Measurements from ENCODE around the gene NAPEPLD.
"Not testable (repeated sequence)": the region's sequence is repeated elsewhere in the genome, so short reads cannot be mapped to it uniquely, and the experiment has no call there.

Gene NAPEPLD

DNA sequence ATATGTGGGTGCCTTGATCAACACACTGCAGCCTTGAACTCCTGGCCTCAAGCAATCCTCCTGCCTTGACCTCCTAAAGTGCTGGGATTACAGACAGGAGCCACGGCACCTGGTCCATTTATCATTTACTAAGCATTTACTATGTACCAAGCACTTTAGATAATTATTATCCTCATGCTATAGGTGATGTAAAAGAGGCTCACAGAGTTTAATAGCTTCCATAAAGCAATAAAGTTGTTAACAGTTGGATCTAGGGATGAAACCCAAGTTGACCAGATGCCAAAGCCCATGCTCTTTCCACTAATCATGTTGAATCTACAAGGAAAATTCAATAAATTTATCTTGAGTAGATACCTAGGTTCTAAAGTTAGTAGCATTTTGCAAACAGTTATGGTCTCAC lies 5.0 kb downstream of the NAPEPLD start:
- no peak for DNase-seq

DNA sequence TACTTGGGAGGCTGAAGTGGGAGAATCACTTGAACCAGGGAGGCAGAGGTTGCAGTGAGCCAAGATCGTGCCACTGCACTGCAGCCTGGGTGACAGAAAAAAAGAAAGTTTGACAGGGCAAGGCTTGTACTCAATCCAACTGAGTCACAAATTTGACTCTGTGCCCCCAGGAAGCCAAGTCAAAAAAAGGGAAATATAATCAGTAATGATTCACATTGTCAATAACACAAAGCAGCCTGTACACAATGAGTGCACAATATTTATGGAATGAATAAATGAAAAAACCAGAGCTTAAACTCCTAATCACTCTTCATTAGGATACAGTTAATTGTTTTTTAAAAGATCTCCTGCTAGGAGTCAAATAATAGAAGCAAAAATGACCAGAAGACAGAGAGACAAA lies 6.4 kb downstream of the NAPEPLD start:
- no peak for DNase-seq

DNA sequence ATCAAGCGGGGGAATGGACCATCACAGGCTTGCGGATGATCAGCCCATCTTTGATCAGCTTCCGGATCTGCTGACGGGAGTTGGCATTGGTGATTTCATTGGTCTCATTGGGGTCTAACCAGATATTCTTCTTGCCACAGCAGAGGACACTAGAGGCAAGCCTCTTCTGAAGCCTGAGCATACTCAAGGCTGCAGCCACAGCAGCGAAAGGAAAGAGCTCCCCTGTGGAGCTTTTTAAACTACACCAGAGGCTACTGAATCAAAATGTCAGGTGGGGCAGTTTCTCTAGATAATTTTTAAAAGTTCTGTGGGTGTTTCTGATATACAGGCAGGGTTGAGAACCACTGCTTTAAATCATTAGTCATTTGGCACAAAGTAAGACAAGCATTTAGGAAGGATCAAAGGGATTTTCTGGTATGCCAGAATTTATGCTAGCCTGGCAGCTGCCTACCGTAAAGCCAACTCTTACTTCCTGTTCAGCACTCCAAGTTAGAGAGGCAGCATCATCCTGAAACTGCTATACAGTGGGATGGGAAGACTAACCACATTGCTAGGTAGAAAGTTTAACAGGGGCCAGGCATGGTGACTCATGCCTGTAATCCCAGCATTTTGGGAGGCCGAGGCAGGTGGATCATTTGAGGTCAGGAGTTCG lies 7.0 kb downstream of the NAPEPLD start:
- no peak for DNase-seq

DNA sequence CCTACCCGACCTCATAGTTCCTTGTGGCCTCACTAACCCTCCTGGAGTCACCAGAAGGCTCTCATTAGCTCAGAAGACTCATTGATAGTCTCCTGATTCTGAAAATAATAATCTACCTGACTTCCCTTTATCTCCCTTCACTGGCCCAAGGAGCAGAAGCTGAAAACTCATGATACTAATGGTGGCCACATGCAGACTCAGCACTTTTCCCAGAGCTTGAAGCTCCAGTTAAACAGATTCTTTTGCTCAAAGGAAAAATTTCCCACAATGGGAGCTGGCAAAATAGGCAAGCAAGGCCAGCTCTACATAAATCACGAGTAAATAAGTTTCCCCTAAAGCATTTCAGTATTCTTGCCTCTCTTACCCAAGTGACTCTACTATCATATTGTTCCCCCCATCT lies 8.2 kb downstream of the NAPEPLD start:
- no peak for DNase-seq

DNA sequence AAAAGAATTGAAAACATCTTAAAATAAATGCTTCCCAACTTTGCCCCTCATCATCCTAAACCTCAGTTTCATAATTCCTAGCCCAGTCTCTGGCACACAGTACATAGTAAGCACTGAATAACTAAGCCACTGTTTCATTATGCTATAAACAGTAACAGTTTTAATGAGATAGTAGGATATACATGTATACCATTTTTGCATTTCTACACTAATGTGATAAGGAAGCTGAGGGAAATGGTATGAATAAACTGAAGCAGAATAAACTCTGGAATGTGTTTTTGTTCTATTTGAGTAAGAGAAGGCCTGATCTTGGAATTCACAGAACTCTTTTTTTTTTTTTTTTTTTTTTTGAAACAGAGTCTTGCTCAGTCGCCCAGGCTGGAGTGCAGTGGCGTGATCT lies 8.8 kb downstream of the NAPEPLD start:
- DNase-seq = no peak

DNA sequence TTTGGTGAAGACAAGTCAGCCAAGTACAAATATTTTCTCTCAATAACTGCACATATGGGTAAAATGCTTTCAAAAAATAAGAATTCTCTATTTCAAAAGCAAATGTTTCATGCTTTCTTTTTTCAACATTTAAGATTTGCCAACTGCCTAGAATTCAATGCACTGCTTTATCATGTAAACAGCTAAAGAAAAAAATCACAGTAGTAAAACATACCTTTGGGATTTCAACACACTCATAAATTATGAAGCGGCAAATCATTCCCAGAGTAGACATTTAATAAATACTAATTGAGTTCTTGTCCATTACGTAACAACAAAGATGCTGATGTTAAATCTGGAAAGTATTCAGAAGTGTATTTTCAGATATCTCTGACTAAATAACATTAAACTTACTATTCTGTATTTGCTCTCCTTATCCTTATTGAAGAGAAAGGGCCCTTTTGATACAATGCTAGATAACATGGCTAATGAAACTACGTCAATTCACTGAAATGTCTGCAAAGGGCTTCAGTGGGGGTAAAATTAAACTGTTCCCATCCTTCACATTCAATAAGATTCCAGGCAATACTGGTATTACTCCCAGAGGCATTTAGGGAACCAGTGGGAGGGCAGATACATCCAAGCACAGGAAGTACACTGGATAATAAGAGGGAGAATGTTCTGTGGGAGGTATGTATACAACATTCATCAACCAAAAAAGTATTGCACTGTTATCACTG lies 13.9 kb downstream of the NAPEPLD start:
- DNase-seq = no peak

DNA sequence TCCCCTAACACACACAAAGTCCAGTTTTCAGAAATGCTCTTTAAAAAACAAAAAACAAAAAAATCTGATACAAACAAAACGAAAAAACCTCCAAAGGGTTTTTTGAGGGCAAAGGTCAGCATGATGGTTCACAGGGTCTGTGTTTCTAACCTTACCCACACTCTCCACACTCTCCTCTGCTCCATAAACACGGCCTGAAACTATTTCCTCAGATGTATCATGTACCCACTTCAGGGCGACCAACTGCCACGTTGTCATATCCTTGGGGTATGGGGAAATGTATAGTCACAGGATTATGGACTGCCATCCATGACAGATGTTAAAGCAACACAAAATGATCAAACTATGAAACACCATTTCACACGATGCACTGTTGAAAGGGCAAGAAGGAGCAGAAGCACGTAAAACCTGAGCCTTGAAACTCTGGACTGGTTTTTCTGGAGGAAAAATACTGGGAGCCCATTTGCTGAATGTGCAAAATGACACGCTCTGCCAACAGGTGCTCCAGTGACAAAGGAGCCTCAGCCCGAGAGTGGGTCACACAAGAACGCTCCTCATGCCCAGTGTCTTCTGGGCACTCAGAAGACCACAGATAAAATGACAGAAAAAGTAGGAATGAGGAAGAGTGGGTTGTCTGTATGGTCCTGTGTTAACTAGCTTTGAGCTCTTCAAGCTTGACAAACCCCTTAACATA lies 15.8 kb downstream of the NAPEPLD start:
- no peak for DNase-seq

DNA sequence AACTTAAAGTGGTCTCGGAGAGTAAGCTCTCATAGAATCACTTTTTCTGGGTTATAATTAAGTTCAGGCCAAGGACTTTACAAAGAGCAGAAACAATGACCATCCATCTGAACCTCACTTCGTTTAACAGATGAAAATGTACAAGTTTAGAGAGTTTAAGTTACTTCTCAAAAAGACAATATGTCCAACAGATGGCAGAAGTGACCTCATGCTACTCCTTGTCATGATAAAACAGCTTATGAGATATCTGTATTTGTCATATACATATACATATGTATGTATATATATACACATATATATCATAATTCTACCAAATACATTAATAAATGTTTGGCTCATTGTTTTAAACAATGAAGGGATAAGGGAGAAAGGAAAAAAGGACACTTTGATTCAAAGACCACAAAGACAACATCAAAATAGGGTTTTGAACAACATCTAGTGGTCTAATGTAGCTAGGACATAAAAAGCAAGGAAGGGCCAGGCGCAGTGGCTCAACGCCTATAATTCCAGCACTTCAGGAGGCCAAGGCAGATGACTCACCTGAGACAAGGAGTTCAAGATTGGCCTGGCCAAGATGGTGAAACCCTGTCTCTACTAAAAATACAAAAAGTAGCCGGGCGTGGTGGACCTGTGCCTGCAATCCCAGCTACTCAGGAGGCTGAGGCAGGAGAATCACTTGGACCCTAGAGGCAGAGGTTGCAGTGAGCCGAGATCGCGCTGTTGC lies 17.8 kb downstream of the NAPEPLD start:
- no peak for DNase-seq

DNA sequence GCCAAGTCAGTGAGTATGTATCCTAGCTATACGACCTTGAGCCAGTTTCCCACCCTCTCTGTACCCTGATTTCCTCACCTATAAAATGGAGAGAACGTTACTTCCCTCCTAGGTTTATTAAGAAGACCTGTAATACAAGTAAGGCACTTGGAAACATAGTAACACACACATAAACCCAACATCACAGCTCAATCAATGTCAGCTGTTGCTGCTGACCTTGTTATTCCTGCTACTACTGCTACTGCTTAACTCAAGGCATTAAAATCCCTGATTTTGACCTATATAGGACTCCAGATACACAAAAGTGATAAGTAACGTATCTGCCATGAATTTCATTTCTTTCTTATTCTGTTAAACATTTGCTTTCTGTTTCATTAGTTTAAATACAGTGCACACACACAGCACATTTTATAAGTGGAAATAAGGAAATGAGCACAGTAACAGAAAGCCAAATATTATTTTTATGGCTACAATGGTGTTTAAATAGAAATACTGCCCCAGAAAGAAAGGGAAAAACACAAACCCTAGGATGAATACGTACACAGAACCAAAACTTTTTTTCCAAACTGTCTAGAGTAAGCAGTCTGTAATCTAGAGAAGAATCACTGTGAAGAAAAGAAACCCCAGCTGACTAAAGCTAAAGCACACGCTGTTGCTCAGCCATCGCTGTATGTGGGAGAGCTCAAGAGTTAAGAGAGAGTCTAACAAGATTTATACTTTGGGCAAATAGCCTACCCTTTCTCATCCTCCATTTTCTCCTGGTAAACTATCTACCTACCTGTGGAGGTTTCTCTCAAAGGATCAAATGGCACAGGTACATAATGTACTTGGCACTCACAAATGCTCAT lies 19.0 kb downstream of the NAPEPLD start:
- no peak for DNase-seq

DNA sequence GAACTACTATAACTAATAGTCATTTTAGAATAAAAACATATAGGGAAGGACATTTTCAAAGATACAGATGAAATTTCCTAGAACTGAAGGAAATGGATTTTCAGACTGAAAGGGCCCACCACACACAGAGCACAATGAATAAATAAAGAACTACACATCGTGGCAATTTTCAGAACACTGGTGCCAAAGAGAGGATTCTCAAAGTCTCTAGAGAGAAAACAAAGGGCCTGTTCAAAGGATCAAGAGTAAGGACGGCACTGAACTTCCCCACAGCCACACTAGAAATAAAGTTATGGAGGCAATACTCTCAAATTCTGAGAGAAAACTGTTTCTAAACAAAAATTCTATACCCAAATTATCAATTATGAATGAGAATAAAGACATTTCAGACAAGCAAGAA lies 21.9 kb downstream of the NAPEPLD start:
- DNase-seq = no peak

DNA sequence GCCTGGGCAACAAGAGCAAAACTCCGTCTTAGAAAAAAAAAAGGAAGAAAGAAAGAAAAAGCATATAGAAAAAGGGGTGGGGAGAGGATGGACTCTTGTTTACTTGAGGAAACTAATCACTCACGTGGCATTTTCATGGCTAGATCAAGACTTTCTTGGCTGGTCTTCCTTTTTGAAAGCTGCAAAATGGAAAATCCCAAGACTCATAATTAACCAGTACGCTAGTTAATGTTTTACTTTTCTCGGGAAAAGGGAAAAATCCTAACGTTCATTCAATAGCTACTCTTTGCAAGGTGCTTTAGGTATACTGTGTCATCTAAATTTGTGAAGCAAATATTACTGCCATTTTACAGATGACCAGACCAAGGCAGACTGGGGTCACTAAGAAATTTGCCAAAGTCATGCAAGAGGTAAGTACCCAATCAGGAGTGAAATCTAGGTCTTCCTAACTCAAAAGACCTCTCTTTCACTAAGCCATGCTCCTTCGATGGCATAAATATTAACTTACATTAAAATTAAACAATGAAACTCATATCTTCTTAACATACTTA lies 24.4 kb downstream of the NAPEPLD start:
- DNase-seq = no peak

DNA sequence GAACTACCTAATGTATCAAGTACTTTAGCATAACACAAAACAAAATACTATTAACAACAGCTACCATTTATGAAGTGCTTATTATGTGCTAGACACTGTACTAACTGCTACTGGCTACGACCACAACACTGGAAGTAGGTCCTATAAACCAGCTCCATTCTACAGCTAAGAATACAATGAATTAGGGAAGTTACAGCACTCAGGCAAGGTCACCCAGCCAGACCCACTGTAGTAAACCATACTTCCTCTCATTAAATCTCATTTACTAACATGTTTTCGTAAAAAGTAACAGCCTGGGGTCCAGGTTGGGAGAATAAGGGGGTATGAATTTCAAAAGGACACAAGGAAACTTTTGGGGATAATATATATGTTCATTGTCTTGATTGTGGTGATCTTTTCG lies 25.4 kb downstream of the NAPEPLD start:
- DNase-seq = no peak

DNA sequence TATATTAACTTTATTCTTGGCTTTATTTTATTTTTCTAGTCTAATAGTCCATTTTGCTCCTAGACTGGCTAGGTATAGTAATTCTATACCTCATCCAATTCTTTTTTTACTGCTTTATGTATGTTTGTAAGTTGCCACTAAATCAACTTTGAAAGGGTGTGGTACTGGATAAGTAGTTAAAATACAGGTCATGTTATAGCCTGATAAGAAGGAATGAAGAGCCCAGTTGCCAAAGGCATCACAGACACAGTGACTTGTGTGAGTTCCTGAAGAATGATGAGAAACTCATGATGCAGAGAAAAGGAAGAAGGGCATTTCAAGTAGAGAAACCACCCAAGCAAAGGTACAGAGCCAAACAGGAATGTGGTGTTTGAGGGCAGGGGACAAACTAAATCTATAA lies 27.3 kb downstream of the NAPEPLD start:
- no peak for DNase-seq

DNA sequence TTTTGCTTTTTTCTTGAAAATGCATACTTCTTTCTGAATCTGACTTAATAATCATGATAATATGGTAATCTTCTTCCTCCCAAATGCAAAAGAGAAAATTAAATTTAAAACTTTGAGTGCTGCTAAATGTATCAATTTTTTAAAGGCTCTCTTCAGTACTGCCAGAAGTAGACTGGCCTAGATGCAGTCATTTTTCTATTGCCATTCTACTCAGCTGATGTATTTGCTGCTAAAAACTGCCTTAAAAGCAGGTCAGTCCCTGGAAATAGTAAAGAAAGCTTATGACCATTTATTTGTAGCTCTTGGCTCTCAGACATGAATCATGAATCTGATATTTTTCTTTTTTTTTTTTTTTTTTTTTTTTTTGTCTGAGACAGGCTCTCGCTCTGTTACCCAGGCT lies 28.5 kb downstream of the NAPEPLD start:
- DNase-seq = no peak

DNA sequence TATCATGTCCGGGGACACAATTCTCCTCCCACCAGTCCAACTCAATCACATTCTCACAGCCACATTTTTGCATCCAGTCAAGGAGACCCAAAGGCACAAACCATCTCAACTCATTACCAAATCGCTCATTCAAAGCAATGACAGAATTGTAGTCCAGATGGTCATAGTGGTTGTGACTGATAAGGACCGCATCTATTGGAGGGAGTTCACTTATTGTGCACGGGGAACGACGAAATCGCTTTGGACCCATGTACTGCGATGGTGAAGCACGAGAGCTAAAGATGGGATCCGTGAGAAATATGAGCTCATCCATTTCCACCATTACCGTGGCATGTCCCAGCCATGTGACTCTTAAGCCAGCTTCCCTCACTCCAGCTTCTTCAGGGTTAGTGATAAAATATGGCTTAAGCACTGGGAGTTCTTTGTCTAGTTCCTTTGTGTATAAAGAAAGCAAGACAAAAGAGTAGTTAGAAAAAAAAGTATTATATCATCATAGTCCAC lies 29.1 kb downstream of the NAPEPLD start:
- DNase-seq = no peak

DNA sequence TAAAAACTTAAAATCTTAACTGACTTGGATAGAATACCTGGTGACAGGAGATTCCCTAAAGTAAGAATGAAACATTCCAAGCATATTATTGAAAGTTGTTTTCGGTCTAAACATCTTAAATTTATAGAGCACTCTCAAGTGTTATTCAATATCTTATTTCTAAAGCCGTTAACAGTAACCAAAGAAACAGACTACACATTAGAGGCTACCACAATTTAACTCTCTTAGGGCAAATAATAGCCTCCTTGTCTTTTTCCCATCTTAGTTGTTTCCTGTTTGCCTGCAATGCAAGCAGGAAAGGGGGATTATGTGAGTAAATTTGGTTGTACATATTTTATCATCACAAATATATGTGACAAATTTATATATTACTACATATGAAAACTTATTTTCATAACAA lies 31.4 kb downstream of the NAPEPLD start:
- DNase-seq = no peak

DNA sequence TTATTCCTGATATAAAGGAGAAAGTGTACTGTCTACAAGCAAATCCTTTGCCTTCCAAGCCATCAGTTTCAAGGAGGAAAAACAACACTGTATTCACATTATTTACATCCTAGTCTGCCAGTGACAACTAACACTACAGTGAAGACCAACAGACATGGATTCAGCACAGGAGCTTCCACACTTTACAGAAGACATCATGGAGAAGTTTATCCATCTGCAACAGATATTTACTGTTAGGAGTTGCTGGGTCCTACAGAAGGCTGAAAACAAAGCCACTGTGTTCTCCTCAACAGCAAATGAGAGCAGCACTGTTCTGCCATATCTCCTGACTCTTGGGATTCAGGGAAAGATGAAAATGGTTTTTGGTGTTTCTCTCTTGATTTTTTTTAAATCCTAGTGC lies 31.9 kb downstream of the NAPEPLD start:
- DNase-seq = no peak

DNA sequence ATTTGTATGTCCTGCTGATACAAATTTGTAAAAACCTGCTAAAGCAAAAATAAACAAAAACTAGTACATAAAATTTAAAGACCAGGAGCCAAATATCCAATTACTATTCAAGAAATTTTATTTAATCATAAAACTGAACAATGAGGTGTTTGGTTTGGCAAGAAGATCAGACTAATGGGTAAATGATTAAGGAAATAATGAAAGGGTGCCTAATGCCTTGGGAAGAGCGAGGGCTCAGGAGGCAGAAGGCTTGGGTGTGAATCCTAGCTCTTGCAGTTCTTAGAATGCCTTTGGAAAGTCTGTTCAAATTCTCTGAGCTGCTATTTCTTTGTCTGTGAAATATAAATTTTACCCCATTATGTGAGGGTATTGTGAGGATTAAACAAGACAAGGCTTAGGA lies 32.4 kb downstream of the NAPEPLD start:
- DNase-seq = no peak

DNA sequence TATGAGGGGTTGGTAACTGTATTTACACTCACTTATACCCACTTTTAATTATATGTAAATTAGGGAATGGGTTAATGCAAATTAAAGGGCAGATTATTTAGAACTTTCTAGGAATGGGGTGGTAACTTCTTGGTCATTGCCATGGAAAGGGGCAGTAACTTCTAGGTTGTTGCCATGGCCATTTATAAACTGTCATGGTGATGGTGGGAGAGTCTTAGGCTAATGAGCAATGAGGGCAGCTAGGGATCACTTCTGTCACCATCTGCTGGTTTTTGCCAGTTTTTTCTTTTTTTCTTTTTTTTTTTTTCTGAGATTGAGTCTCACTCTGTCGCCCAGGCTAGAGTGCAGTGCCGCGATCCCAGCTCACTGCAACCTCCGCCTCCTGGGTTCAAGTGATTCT lies 33.1 kb downstream of the NAPEPLD start:
- no peak for DNase-seq

DNA sequence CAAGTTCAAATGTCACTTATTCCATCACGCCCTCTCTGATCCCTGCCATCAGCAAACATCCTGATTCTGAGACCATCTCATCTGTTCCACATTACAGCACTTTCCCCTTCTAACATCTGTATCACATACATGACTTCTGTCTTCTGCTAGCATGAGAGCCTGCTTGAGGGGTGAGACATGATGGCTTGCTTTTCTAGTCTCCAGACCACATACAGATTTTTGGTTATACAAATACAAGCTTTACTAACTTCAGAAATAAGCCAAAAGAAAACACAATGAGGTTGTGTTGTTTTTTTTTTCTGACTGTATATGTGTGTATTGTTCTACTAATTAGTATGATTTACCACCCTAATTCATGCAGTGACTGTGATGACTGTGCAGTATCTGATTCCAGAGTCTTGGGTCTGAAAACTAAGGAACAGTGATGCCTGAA lies 34.3 kb downstream of the NAPEPLD start:
- no peak for DNase-seq

DNA sequence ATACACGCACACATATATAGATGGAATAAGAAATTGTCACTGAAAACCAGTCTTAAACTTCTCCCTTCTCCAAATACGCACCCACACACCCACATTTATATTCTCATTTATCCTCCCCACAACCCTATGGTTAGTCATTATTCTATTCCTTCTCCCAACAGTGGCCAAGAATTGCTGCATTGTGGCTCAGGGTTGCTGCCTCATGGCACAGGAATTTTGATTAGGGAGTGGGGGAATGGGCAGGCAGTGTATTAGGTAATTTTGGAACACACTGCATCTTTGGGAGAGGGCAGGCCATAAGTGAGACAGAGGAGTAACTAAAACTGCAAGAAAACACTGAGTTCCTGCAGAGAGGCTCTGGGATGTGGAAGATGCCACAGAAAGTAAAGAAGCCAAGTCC lies 35.7 kb downstream of the NAPEPLD start:
- no peak for DNase-seq

DNA sequence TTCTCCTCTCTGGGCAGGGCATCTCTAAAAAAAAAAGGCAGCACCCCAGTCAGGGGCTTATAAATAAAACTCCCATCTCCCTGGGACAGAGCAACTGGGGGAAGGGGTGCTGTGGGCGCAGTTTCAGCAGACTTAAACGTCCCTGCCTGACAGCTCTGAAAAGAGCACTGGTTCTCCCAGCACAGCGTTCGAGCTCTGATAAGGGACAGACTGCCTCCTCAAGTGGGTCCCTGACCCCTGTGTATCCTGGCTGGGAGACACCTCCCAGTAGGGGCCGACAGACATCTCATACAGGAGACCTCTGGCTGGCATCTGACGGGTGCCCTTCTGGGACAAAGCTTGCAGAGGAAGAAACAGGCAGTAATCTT lies 42.2 kb downstream of the NAPEPLD start:
- DNase-seq = not testable (repeated sequence)

All from CD4-positive, alpha-beta T cell treated with Interleukin-21 for 1 hour (primary cell).